ENCODE results near the gene OR56A3. TPM values are rescaled to one million over a fixed set of nuclear protein-coding genes. Genes with fewer than 3 reads are reported as not detected.

OR56A3 gene
- not detected for total RNA-seq
- not detected for polyA plus RNA-seq
- long read RNA-seq, donor 1, result 0 reads
- long read RNA-seq, donor 2, partial matches to known transcripts, result 0 of 1 reads
- long read RNA-seq, donor 2, other reads (novel, unspliced or antisense), result 0 of 1 reads

DNA sequence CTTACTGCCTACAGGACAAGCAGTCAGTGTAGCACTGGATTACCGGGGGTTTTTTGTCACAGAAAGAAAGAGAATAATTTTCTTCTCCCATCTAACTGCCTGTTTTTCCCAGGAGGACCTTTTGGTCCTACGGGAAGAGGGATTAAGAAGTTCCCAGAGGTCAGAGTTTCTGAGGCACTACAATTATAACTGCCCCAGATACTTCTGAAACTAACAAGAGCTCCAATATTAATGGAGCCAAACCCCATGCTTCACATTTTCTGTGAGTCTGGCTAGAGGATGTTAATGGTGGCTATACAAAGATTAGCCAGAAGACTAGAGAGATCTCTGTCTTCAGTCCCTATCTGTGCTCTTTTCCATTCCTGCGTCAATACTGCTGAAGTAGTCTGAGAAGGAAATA is at the start of gene OR56A3:
OR56A3 (plus strand) TSS at position 301 of the 400 bp plus-strand sequence. CDS start 5,096 bp downstream, outside the sequence.
- H3K4me1 ChIP-seq, result no peaks in the 10 kb centered on the region
- H3K36me3 ChIP-seq, result no peaks in the 10 kb centered on the region
- no peak for TF ChIP-seq POLR2A (IDR thresholded peaks at IDR 0.05)
- TF ChIP-seq POLR2AphosphoS5 (IDR thresholded peaks at IDR 0.05), result no peak
- TF ChIP-seq CTCF (IDR thresholded peaks at IDR 0.05 in 8 of 11, conservative IDR thresholded peaks at IDR 0.05 in 3 of 11), result no peak
- H3K27ac ChIP-seq, result no peak within 1 kb of the TSS
- peaks cover 0 to 14% (median 0%) of the 10 kb centered on the region in 8 donors for H3K9me3 ChIP-seq
- DNase-seq, result no peak
- WGBS, 5 donors, result 84 to 87% (median 84%) methylated on average over 3 of the region's 3 CpGs
- H3K4me3 ChIP-seq, result no peak within 1 kb of the TSS
- intact Hi-C loops (cut with DNase I; ENCODE audit: low total_unique reads), result no loop called here
- H3K27me3 ChIP-seq (replicated peaks in 1 of 7), result peaks cover 0 to 7% (median 0%) of the 10 kb centered on the region in 7 donors

DNA sequence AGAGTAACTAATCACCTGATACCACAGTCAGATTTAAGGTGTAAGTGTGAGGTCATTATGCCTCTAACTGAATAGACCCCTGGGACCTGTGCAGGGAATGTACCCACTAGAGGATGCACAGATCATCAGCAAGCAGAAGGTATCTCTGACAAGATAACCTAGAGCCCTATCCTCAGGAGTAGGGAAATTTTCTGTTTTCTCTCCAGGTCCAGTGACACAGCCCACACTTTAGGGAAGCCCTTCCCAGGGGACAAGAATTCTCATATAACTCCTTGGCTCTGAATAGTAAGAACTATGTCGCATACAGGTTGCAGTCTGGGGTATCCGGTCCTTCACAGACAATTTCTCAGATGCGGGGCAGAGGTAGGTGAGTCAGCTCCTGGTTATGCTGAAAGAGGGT is 49.1 kb upstream of the OR56A3 start, which contains the start of gene OR52E5:
OR52E5 (plus strand) TSS at position 301 of the 400 bp plus-strand sequence. CDS start 7,569 bp downstream, outside the sequence.
- 85 to 94% (median 90%) methylated on average over 3 of the region's 3 CpGs for WGBS, 5 donors
- Histone ChIP-seq H3K9me3 (no peaks in the 10 kb centered on the region), H3K27me3 (replicated peaks in 1 of 7) (no peaks in the 10 kb centered on the region), H3K36me3 (no peaks in the 10 kb centered on the region), H3K27ac (no peak within 1 kb of the TSS), H3K4me1 (no peaks in the 10 kb centered on the region), H3K4me3 (no peak within 1 kb of the TSS)
- no peak for TF ChIP-seq CTCF (IDR thresholded peaks at IDR 0.05 in 8 of 11, conservative IDR thresholded peaks at IDR 0.05 in 3 of 11)
- no peak for TF ChIP-seq POLR2A (IDR thresholded peaks at IDR 0.05)
- TF ChIP-seq POLR2AphosphoS5 (IDR thresholded peaks at IDR 0.05), result no peak
- intact Hi-C loops (cut with DNase I; ENCODE audit: low total_unique reads), result no loop called here
- no peak for DNase-seq

GRCh38 chr11:5899534-5899933 is 42.5 kb upstream of the OR56A3 start:
- TF ChIP-seq POLR2AphosphoS5 (IDR thresholded peaks at IDR 0.05) (no peak), POLR2A (IDR thresholded peaks at IDR 0.05) (no peak), CTCF (IDR thresholded peaks at IDR 0.05 in 8 of 11, conservative IDR thresholded peaks at IDR 0.05 in 3 of 11) (no peak)

GRCh38 chr11:5910540-5910939 is 31.5 kb upstream of the OR56A3 start:
- H3K4me1 ChIP-seq, result no peaks in the 10 kb centered on the region
- no peak overlapping the region for H3K27ac ChIP-seq
- peaks cover 0 to 8% (median 0%) of the 10 kb centered on the region in 7 donors for H3K27me3 ChIP-seq (replicated peaks in 1 of 7)
- DNase-seq, result no peak
- intact Hi-C loops (cut with DNase I; ENCODE audit: low total_unique reads), result no loop called here
- H3K36me3 ChIP-seq, result no peaks in the 10 kb centered on the region
- TF ChIP-seq POLR2AphosphoS5 (IDR thresholded peaks at IDR 0.05), result no peak
- TF ChIP-seq CTCF (IDR thresholded peaks at IDR 0.05 in 8 of 11, conservative IDR thresholded peaks at IDR 0.05 in 3 of 11), result no peak
- TF ChIP-seq POLR2A (IDR thresholded peaks at IDR 0.05), result no peak
- H3K9me3 ChIP-seq, result peaks cover 0 to 15% (median 4%) of the 10 kb centered on the region in 8 donors
- 62 to 82% (median 79%) methylated on average over 2 of the region's 2 CpGs for WGBS, 5 donors
- H3K4me3 ChIP-seq, result no peak overlapping the region

More at GRCh38 chr11:5899534-5899933, 42.5 kb upstream of the OR56A3 start:
- DNase-seq, result no peak
- no peak overlapping the region for H3K27ac ChIP-seq
- no peaks in the 10 kb centered on the region for H3K27me3 ChIP-seq (replicated peaks in 1 of 7)
- no peaks in the 10 kb centered on the region for H3K4me1 ChIP-seq
- WGBS, 5 donors, result 83 to 95% (median 86%) methylated on average over 2 of the region's 2 CpGs
- no peaks in the 10 kb centered on the region for H3K36me3 ChIP-seq
- intact Hi-C loops (cut with DNase I; ENCODE audit: low total_unique reads), result no loop called here
- H3K9me3 ChIP-seq, result no peaks in the 10 kb centered on the region
- H3K4me3 ChIP-seq, result no peak overlapping the region

Measured in spleen (tissue), 13 donors.